ENCODE data around the gene ADGRL1.

Gene ADGRL1

GRCh38 chr19:14141041-14141440 lies 64.9 kb downstream of the ADGRL1 start:
- H3K36me3 ChIP-seq (ENCODE audit: control insufficient read depth, low read length), result peaks cover 3% of the 10 kb centered on the region
- no peak overlapping the region for H3K4me2 ChIP-seq (ENCODE audit: low read length)
- H4K20me1 ChIP-seq (ENCODE audit: control insufficient read depth, insufficient read depth, low read depth, low read length), result no peaks in the 10 kb centered on the region
- no peaks in the 10 kb centered on the region for H3K27me3 ChIP-seq (ENCODE audit: control insufficient read depth, low read length)
- 0 out of 2 replicates have a peak, but pooled peaks cover 3% of the 10 kb centered on the region for H3F3A ChIP-seq (ENCODE audit: control insufficient read depth, insufficient read depth)
- H3K4me1 ChIP-seq (ENCODE audit: control insufficient read depth, low read length), result peaks cover 4% of the 10 kb centered on the region; the same call in 1 of the 2 replicates
- H3K9me2 ChIP-seq (replicated peaks; ENCODE audit: control insufficient read depth, low read length), result no peaks in the 10 kb centered on the region
- H3K79me2 ChIP-seq (ENCODE audit: control insufficient read depth, low read length), result peaks cover 13% of the 10 kb centered on the region
- H3K9me3 ChIP-seq (ENCODE audit: control insufficient read depth, insufficient read depth, low read length), result no peaks in the 10 kb centered on the region
- H3K4me3 ChIP-seq (ENCODE audit: low read length), result no peak overlapping the region
- no peak overlapping the region for H3K27ac ChIP-seq (ENCODE audit: low read depth, low read length)
- TF ChIP-seq EZH2phosphoT487 (IDR thresholded peaks at IDR 0.05; ENCODE audit: borderline replicate concordance, low read length) (no peak), CTCF (IDR thresholded peaks at IDR 0.05; ENCODE audit: low read depth, low read length, poor library complexity, severe bottlenecking) (no peak)

- peaks cover 24% of the 10 kb centered on the region for H3K79me2 ChIP-seq (ENCODE audit: control insufficient read depth, low read length)
Measured at GRCh38 chr19:14139944-14140343, 66.0 kb downstream of the ADGRL1 start.

GRCh38 chr19:14138576-14139265 lies 67.2 kb downstream of the ADGRL1 start:
- Histone ChIP-seq H3K79me2 (ENCODE audit: control insufficient read depth, low read length) (peaks cover 36% of the 10 kb centered on the region), H3F3A (ENCODE audit: control insufficient read depth, insufficient read depth) (0 out of 2 replicates have a peak, but pooled peaks cover 3% of the 10 kb centered on the region), H3K4me2 (ENCODE audit: low read length) (peak overlapping the region; percentile 77; the same call in 1 of the 2 replicates), H4K20me1 (ENCODE audit: control insufficient read depth, insufficient read depth, low read depth, low read length) (peaks cover 11% of the 10 kb centered on the region), H3K9me3 (ENCODE audit: control insufficient read depth, insufficient read depth, low read length) (no peaks in the 10 kb centered on the region), H3K27me3 (ENCODE audit: control insufficient read depth, low read length) (no peaks in the 10 kb centered on the region), H3K4me3 (ENCODE audit: low read length) (no peak overlapping the region), H3K4me1 (ENCODE audit: control insufficient read depth, low read length) (peaks cover 18% of the 10 kb centered on the region), H3K27ac (ENCODE audit: low read depth, low read length) (no peak overlapping the region), H3K36me3 (ENCODE audit: control insufficient read depth, low read length) (peaks cover 23% of the 10 kb centered on the region), H3K9me2 (replicated peaks; ENCODE audit: control insufficient read depth, low read length) (no peaks in the 10 kb centered on the region)
- TF ChIP-seq EZH2phosphoT487 (IDR thresholded peaks at IDR 0.05; ENCODE audit: borderline replicate concordance, low read length) (no peak), CTCF (IDR thresholded peaks at IDR 0.05; ENCODE audit: low read depth, low read length, poor library complexity, severe bottlenecking) (no peak)

More at GRCh38 chr19:14139944-14140343, 66.0 kb downstream of the ADGRL1 start:
- Histone ChIP-seq H3K27me3 (ENCODE audit: control insufficient read depth, low read length) (no peaks in the 10 kb centered on the region), H3K36me3 (ENCODE audit: control insufficient read depth, low read length) (peaks cover 13% of the 10 kb centered on the region), H3K4me1 (ENCODE audit: control insufficient read depth, low read length) (peaks cover 8% of the 10 kb centered on the region), H3K4me2 (ENCODE audit: low read length) (no peak overlapping the region), H3K9me2 (replicated peaks; ENCODE audit: control insufficient read depth, low read length) (no peaks in the 10 kb centered on the region), H3K4me3 (ENCODE audit: low read length) (no peak overlapping the region), H3F3A (ENCODE audit: control insufficient read depth, insufficient read depth) (0 out of 2 replicates have a peak, but pooled peaks cover 3% of the 10 kb centered on the region), H3K27ac (ENCODE audit: low read depth, low read length) (no peak overlapping the region), H4K20me1 (ENCODE audit: control insufficient read depth, insufficient read depth, low read depth, low read length) (peaks cover 3% of the 10 kb centered on the region; the same call in 1 of the 2 replicates), H3K9me3 (ENCODE audit: control insufficient read depth, insufficient read depth, low read length) (no peaks in the 10 kb centered on the region)
- TF ChIP-seq CTCF (IDR thresholded peaks at IDR 0.05; ENCODE audit: low read depth, low read length, poor library complexity, severe bottlenecking) (no peak), EZH2phosphoT487 (IDR thresholded peaks at IDR 0.05; ENCODE audit: borderline replicate concordance, low read length) (no peak)

Data from DOHH2 (cell line).